C4-2B (cell line): ENCODE data around the gene SPRTN.

Experiments
- CTCF ChIP-seq: fragments of 450-650 bp; conservative IDR thresholded peaks from 2 replicates; pipeline ENCODE4 v1.5.1; 2017; ENCODE audit warnings: mild to moderate bottlenecking
- ZFX ChIP-seq: fragments of 450-650 bp; IDR thresholded peaks from 2 replicates; pipeline ENCODE4 v1.6.1; 2017

DNA sequence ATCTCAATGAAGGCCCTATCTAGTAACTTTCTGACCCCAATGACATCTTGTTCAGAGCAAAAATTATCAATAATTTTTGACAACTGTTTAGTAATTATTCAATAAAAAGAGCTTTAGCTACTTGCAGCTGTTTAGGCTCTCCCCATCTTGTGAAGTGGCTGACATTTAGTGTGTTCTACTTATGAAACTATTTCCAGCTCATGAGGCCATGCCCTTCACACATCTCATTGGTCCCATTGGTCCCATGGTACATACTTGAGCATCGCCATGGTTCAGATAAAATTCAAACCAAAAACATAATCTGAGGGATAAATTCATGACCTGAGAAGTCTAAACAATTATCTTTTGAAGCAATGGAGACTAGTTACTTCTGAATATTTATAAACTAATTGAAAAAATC, 24.2 kb downstream of the SPRTN start:
- TF ChIP-seq CTCF: no peak
- TF ChIP-seq ZFX: no peak
